GM21528 (cell line): ENCODE data around the gene PANK4.
"Not testable (repeated sequence)": the region's sequence is repeated elsewhere in the genome, so short reads cannot be mapped to it uniquely, and the experiment has no call there.

Source experiments
- ATAC-seq: cut with Tn5 transposase; IDR thresholded peaks from one replicate; pipeline ENCODE4 v1.9.1; 2021; ENCODE audit warnings: mild to moderate bottlenecking, moderate library complexity; ENCODE audit not compliant: unreplicated experiment, low FRiP score

PANK4 gene

GRCh38 chr1:2559509-2560298 is 33.3 kb upstream of the PANK4 start:
- no peak for ATAC-seq

DNA sequence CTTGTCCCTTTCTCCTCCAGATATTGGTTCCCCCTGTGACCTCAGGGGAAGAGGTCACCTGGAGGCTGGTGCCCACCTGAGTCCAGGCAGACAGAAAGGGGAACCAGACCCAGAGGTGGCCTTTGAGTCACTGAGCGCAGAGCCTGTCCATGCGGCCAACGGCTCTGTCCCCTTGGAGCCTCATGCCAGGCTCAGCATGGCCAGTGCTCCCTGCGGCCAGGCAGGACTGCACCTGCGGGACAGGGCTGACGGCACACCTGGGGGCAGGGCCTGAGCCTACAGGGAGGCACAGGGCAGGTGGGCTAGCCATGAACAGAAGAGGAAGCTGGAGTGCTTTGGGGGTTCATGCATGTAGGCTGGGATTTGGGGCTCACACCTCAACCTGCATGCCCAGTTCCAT is 32.5 kb upstream of the PANK4 start:
- ATAC-seq = no peak

- no peak for ATAC-seq
Measured at GRCh38 chr1:2558420-2558819, 32.0 kb upstream of the PANK4 start.

GRCh38 chr1:2557482-2558400 is 31.3 kb upstream of the PANK4 start:
- no peak for ATAC-seq

DNA sequence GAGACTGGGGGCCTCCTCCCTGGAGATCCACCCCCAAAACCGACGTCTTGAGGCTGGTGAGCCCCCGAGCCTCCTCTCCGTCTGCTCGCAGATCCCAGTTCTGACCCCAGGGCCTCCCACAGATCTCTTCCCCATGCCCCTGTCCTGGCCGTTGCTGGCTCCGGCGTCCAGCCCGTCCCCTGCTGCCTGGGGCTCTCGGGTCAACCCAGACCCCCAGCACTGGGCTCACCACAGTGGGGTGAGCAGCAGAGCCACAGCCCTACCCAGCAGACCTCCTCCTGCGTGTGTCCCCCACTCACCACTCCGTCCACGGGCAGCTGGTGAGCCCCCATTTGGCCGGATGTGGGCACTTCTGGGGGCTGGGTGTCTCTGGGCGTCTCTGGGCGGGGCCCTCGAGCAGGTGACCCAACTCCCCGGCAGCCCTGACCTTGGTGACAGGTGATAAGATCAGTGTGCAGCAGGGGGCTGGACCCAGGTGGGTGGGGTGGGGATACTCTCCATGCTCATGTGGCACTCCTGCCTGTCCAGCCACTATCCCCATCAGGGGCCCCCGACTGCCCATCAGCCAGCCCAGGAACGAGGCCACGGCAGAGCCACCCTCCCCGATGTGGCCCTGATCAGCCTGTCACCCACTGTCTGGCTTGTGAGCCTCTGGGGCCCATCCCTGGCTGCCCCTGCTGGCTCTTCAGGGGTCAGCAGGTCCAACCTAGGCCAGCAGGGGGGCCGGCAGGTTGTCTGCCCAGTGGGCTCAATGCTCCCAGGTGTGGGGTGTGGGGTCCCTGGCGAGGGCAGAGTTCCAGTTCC is 30.5 kb upstream of the PANK4 start:
- peak; percentile 29 for ATAC-seq

DNA sequence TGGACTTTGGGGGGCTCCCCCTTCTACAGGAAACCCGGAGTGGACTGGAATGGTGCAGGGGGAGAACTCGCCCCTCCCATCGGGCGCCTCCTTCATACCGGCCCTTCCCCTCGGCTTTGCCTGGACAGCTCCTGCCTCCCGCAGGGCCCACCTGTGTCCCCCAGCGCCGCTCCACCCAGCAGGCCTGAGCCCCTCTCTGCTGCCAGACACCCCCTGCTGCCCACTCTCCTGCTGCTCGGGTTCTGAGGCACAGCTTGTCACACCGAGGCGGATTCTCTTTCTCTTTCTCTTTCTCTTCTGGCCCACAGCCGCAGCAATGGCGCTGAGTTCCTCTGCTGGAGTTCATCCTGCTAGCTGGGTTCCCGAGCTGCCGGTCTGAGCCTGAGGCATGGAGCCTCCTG is 29.9 kb upstream of the PANK4 start, which contains the start of gene TNFRSF14:
Gene TNFRSF14, plus strand, starts transcription at position 95 of the 401 bp plus-strand sequence. Its CDS starts 294 bp downstream, at position 389.
- ATAC-seq = peak; percentile 40

DNA sequence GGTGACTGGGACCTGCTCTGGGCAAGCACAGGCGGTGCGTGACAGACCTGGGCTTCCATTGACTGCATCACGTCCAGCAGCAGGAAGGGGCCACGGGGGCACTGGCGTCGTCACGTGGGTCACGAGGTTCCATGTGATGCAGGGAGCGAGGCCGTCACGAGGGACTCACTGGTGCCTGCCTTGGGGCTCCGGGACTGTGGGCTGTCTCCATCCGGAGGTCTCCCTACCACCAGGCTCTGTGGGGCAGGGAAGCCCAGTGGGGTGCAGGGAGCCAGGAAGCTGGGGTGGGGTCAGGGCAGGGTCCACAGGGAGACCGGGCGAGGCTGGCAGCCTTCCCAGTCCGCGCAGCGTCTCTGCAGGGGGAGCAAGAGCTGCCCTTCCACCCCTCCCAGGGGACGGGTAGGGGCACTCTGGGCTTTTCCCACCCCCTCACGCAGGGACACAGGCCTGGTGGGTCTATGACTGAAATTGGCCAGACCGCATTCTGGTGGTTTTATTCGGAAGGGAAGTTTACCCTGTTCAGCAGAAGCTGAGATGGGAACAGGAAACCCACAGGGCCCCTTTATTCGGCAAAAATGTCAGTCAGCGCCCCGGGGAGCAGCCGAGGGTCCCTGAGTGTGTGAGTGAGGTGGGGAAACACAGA is 29.4 kb upstream of the PANK4 start:
- peak; percentile 31 for ATAC-seq

DNA sequence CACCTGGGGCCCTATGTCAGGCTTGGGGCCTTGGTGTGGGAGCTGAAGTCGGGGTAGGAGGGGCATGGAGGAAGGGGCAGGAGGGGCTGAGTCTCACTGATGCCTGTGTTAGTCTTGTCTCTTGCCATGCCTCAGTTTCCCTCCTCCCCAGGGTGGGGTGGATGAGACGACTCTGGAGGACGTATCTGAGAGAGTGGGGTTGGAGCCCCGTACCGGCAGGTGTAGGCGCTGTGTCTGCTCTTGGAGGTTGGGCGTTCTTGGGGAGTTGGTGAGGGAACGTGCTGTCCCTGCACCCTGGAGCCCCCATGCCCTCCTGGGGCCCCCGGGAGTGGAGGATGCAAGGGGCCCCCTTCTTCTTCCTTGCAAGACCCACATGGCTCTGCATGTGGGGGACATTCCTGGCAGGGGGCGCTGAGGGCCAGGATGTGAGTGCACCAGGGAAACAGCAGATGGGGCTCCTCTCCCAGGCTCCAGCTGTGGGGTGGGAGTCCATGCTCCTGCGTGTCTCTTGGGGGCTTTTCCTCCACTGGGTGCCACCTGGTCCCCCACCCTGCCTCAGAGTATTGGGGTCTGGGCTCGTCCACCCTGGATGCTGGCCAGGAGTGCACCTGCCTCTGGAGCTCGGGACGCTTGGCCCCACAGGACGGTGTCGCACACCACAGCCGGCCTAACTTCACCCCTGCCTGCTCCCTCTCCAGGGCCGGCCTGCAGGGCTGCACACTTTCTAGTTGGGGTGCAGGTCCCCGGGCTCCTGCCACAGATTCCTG is 28.4 kb upstream of the PANK4 start:
- ATAC-seq = no peak

DNA sequence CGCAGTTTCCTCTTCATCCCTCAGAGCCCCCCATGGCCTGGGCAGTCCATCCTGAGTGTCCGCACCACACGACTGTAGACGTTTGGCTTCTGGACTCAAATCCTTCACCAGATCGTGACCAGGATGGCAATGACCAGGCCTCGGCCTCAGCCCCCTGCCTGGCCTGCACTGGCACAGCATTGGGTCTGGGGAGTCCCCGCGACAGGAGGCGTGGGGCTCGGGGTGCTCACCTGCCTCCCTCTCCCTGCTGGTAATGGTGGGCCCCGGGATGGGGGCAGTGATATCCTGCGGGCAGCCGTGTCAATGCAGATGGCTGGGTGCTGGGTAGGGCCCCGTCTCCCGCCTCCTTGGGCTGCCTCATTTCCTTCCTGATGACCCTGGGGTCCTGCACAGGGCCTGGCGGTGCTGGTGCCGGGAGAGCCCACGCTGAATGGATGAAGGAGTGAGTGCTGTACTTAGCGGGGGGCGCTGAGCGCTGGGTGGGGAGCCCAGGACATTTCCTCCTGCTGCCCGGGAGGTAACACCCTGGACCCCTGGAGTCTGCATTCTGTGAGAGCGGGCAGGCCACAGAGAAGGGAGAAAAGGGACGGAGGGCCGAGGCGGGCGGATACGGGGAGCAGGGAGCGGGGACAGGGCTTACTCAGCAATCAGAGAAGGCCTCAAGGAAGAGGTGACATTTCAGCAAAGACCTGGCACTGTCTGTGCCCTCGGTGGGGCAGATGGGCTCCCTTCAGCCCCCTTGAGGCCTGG is 27.6 kb upstream of the PANK4 start:
- ATAC-seq = no peak

GRCh38 chr1:2553076-2553475 is 26.7 kb upstream of the PANK4 start:
- not testable (repeated sequence) for ATAC-seq

- no peak for ATAC-seq
Measured at GRCh38 chr1:2552189-2552588, 25.8 kb upstream of the PANK4 start.

GRCh38 chr1:2551544-2551943 is 25.1 kb upstream of the PANK4 start:
- not testable (repeated sequence) for ATAC-seq

DNA sequence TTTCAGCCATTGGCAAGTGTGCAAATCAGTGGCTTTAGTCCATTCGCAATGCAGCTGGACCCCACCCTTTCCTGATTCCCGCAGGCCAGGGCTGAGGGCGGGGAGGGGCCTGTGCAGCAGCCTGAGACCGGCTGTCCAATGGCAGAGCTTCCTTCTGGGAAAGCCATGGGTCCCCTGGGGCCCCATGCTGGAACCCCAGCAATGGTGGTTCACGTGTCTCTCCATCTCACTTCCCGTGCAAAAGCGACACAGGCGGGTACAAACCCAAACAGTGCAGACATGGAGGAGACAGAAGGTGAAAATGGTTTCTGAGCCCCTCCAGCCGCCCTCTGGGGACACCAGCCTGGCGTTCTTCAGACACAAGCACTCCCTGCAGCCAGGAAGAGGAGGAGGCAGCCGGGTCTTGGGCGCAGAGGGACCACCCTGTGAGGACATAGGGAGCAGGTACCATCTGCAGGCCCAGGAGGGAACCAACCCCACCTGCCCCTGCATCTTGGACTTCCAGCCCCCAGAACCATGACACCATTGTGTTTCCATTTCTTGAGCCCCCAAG is 24.0 kb upstream of the PANK4 start:
- ATAC-seq = not testable (repeated sequence)

DNA sequence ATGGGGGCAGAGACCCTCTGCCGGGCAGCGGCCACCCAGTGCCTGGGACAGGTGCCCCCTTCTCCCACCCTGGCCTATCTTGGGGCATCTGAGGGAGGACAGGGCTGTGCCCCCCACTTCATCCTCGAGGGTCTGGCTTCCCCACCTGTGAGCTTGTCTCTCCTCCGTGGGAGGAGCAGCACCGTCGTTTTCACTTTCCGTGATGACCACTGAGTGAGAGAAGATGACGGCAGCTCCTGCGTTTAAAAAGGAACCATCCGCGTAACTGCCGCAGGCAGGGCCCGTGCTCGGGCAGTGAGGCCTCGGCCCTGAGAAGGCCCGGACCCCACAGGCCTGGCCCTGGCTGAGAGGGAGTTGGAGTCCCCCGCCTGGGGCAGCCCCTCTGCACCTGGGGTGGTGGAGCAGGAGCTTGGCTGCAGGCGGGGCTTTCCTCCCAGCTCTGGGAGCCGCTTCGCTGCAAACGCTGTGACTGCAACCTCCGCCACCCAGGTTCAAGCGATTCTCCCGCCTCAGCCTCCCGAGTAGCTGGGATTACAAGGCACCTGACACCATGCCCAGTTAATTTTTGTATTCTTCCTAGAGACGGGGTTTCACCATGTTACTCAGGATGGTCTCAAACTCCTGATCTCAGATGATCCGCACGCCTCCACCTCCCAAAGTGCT is 23.1 kb upstream of the PANK4 start:
- not testable (repeated sequence) for ATAC-seq

- peak; percentile 30 for ATAC-seq
Measured at GRCh38 chr1:2548068-2548589, 21.7 kb upstream of the PANK4 start.

- no peak for ATAC-seq
Measured at GRCh38 chr1:2547210-2548067, 21.0 kb upstream of the PANK4 start.
